NCI-H1417 treated with DMSO at 0.1 percent for 48 hours (cell line): ENCODE results near the gene LRRFIP1.
"Not testable (repeated sequence)": the region's sequence is repeated elsewhere in the genome, so short reads cannot be mapped to it uniquely, and the experiment has no call there.

Experiments
- DNase-seq: peaks from one replicate; lab custom pipeline; 2025; lab: John Stamatoyannopoulos, UW

LRRFIP1 gene

DNA sequence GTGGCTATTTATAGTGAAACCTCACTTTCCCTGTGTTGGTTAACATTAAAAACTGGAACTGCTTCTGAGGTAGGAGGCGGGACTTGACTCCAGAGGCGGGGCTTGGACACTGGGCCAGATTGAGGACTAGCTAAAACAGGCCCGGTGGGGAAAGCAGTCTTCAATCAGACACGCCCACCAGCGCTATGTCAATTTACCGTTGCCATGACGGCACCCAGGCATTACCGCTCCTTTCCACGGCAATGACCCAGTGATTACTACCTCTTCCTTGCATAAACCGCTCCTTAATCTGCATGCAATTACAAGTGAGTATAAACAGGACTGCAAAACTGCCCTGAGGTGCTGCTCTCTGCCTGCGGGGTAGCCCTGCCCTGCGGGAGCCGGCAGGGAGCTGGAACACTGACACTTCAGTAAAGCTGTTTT is 35.3 kb downstream of the LRRFIP1 start:
- DNase-seq: peak; percentile 92

DNA sequence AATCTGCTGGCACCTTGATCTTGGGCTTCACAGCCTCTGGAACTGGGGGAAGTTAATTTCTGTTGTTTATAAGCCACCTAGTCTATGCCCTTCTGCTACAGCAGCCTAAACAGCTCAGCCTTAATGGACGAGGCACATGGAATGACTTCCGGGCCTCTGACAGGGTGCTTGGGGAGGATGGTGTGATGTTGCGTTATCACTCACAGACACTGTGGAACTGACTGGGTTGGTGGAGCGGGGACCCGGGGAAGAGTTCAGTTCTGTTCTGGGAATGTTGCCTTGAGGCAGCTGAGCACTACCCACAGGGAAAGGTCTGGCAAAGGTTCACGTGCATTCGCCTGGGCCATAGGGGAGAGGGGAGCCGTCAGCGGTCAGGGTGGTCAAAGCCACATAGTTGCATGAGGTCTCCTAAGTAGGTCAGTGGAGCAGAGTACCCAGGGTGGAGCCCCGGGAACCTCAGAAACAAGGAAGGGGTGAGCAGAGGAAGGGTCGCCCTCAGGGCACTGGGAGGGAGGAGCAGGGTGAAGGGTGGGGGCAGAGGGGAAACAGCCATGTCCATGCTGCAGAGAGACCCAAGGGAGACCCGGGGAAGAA is 36.2 kb downstream of the LRRFIP1 start:
- no peak for DNase-seq

DNA sequence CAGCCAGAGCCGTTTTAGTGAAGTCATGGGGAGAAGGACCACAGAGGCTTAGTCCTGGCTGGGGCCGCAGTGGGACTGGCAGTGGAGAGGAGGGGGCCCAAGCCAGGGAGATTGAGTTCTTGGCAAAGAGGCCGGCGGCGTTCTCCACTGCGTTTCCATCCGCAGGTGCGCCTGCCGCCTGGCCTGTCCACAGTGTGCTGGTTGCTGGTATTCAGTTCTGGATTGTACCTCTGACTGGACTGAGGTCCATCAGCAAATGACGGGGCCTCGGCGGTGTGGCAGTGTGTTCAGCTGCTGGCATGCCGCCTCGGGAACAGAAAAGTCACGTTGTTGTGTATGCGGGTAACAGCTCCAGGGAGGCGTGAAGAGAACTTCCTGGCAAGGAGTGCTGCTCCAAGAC is 36.8 kb downstream of the LRRFIP1 start:
- DNase-seq: no peak

DNA sequence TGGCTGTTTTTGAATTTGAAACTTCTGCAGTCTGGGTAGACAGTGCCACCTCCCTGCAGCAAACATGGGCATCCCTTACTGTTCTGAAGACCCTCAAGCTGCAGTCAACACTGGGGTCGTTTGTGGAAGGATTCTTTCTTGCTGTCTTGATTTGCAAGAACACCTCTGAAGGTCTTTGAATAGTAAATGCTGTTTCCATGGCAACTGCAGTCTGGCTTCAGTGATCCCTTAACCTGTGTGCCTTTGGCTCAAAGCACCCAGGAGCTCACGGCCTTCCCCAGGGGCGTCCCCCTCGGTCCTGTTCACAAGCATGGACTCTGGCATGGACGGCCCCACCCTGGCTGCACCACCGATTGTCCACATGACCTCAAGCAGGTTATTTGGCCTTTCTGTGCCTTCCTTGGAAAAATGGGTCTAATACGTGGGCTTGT is 38.3 kb downstream of the LRRFIP1 start:
- DNase-seq: no peak

DNA sequence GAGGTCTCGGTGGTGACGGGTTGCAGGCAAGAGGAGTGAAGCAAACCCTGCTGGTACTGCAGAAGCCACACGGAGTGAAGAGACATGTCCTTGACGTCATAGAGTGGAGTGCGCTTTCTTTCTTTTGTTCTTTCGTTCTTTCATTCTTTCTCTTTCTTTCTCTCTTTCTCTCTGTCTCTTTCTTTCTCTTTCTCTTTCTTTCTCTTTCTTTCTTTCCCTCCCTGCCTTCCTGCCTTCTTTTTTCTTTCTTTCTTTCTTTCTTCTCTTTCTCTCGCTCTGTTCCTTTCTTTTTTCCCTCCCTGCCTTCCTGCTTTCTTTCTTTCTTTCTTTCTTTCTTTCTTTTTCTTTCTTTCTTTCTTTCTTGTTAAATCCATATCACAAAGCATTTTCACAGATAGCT is 39.2 kb downstream of the LRRFIP1 start:
- no peak for DNase-seq

DNA sequence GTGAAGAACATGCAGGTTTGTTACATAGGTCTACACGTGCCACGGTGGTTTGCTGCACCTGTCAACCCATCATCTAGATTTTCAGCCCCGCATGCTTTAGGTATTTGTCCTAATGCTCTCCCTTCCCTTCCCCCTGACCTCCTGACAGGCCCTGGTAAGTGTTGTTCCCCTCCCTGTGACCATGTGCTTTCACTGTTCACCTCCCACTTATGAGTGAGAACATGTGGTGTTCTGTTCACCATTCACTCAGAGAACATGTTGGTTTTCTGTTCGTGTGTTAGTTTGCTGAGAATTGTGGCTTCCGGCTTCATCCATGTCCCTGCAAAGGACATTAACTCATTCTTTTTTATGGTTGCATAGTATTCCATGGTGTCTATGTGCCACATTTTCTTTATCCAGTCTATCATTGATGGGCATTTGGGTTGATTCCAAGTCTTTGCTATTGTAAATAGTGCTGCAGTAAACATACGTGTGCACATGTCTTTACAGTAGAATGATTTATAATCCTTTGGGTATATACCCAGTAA is 39.7 kb downstream of the LRRFIP1 start:
- not testable (repeated sequence) for DNase-seq

DNA sequence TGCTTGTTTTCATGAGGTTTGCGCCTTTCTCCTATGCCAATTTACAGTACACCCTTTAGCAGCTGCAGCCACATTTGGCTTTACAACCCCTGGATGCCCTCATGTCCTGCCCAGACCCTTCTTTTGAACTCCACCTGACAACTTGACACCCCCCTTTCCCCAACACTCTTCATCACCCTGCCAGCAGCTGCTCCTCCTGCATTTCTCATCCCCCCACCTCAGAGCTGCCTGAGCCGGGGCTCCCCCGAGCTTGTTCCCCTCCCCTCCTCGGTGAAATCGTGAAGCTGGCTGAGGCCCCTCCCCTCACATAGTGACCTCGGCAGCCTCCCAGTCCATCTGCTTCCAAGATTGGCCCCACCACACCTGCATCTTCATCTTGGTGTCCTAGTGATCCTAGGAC is 40.5 kb downstream of the LRRFIP1 start:
- no peak for DNase-seq

DNA sequence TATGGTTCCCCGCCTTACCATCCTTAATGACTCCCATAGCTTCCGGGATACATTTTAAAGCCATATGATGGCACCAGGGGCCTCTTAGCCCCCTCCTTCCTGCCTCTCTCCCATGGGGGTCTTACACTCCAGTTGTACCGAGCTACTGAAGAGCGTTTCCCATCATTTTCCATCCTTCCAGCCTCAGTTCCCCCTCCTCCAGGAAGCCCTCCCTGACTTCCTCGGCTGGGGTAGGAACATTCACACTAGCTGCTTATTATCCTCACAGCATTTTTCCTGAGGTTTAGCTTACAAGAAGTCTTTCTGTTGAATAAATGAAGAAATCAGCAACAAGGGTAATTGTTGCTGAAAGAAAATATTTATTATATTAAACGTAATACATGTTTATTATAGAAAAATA is 41.1 kb downstream of the LRRFIP1 start:
- DNase-seq: no peak

DNA sequence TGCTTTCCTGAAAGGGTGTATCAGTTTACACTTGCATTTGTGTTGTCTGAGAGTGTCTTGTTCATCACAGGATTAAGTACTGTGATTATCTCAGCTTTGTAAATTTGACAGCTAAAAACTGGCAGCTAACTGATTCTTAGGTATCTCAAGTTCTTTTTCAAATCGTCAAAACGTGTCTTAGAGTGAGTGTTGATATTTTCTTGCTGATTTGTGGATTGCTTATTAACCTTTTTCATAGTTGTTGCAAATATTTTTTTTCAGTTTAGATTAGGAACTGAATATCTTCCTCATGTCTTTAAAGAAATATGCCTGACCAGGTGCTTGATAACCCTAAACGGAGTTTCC is 41.9 kb downstream of the LRRFIP1 start:
- DNase-seq: peak; percentile 66

DNA sequence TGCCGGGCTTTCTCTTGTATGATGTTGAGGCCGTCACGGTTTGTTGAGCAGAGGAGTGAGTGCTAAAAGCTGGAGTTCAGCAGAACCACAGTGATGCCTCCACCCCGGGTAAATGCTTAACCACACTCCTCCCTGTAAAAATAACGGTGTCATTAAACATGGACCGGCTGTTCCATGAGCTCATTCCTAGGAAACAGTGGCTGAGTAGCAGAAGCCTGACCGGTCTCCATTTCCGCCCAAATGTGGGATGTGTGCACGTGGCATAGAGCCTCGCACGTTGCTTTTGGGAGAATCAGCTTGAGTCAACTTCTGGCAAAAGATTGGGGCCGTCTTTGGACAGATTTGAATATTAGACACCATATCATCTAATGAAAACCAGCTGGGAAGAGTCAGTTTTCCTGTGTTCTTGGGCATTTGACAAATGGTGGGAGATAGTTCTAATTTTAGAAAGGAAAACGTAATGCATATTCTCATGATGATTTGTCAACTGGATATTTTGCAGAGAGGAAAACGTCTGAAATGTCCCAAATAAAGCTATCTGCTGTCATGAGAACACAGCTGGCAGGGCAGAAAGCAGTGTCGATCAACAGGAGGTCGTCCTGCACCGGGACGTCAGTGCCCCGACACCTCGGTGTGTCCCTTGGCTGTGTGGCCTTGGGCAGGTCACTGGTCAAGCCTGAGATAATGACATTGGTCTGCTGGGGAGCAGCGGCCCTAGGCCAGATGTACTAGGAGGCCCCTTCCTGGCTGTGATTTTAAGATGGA is 42.4 kb downstream of the LRRFIP1 start:
- DNase-seq: peak; percentile 66

DNA sequence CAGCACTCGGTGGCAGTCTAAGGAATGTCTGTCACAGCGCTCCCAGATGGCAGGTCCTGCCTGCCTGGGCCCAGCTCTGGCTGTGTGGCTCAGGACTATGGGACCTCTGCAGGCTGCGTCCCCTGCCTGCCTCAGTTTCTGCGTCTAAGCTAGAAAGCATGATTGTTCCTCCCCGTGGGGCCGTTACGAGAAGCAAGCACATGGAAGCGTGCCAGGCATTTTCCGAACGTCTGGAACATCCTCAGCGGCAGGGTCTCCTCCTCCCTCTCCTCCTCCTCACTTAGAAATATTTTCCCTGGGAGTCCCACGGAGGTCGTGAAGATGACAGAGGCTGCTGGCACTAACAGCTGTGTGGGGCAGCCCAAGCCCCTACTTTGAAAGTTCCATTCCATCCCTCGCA is 43.3 kb downstream of the LRRFIP1 start:
- DNase-seq: no peak

DNA sequence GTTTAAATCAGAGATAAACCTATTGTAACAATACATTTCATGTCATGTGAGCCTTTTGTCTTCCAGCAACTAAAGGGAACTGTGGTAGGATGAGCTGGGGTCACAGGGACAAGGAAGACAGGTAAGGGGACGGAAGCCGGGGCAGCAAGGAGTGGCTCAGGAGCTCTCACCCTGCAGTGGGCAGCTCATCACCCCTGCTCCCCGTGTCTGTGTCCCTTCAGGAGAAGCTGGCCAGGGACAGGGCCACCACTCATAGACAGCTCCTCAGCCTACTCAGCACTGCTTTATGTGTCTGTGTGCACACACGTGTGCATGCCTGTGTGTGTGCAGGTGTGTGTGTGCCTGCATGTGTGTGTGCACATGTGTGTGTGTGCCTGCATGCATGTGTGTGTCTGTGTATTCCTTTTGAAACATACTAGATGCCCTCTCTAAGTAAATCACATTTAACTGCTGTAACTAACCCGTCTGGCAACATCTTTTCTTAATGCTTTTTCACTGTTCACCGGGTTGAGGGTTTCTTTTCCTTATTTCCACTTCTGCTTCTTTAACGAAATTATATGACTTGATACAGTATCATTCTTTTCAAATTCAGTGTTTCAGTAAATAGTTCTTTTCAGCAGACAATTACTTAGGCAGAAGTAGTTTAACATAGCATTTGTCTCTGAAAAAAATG is 44.2 kb downstream of the LRRFIP1 start:
- no peak for DNase-seq

DNA sequence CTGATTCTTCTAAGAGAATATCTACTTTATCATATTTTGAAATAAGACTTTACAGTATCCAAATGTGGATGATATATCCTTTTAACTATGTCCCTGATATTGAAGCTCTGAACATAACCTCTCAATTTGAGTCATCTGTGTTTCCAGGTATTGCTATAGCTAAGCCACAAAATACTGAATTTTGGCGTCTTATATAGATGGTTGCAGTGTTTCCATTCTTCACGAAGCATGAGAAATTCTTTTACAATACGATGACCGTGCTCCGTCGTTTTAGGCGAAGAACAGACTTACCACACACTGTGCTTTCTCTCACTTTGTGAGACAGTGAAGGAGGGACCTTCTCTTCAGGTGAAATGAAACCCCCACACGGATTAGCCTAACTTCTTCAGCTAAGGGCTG is 45.3 kb downstream of the LRRFIP1 start:
- no peak for DNase-seq

DNA sequence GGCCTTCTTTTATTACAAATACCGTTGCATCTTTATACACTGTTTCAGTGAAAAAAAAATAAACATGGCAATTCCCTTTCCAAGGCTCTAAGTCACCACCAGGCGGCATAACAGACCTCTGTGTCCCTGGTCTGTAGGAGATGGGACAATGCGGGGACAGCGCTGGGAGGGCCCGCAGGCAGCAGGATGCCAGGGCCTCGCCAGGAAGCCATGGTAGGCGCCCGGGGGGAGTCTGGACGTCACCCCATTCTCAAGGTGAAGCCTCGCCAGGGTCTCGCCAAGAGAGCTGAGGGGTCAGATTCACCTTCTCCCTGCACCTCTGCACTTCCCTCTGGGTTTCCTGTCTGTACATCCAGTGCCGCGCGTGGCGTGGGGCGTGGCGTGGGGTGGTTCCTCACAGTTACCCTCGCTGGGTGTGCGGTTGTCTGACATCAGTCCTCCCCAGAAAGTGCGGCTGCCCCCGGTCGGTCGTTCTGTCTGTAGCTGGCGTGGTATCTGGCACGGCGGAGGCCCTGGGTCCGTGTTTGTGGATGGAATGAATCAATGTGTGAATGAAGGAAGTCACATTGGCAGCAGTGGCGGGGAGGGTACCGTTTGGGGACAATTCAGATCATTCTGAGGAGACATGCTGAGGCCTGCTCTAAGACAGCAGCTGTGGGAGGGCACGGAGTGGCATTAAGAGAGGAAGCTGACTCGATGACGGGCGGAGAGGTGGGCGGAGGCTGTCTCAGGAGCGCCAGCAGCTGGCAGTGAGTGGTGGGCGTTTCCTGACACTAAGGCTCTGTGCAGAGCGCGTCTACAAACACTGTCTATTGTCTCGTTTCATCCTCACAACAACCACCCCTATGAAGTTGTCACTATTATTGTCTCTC is 46.0 kb downstream of the LRRFIP1 start:
- DNase-seq: peak; percentile 70

DNA sequence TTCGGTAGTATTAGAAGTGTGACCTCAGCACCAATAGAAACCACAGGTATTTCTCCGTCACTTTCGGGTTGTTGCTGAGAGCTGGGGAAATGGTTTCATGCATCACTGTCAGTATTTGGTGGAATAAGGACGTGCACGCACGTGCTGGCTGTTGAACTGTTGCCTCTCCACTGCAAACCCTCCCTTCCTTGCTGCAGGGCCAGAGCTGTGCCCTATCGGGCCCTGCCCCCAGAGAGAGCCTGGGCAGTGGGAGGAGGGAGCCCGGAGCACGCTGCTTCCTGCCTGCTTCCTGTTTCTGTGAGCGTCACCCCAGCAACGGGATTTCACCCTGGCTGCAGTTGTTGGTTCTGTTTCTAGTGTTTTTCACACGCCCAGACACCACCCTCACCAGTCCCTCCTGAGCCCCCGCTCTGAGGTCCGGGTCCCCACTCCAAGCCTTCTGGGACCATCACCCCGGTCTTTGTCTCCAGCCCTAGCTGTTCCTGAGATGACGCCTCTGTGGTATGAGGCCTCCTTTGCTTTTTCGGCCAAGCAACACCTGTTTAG is 47.4 kb downstream of the LRRFIP1 start:
- DNase-seq: peak; percentile 39

DNA sequence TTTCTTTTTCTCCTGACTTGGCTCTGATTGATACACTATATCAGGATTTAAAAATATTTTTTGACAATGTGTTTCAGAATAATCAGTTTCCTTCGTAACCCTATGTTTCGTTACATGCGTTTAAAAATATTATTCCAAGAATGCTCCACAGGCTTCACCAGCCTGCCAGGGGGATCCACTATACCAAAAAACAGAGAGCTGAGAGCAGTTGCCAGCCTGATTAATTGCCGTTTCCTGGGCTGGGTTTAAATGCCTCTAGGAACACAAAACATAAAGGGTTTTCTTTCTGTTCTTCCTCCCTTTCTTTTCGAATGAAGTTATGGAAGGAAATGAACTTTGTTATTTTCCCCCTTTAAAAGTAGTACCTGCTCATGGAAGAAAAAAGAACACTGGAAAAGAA is 47.9 kb downstream of the LRRFIP1 start:
- no peak for DNase-seq

DNA sequence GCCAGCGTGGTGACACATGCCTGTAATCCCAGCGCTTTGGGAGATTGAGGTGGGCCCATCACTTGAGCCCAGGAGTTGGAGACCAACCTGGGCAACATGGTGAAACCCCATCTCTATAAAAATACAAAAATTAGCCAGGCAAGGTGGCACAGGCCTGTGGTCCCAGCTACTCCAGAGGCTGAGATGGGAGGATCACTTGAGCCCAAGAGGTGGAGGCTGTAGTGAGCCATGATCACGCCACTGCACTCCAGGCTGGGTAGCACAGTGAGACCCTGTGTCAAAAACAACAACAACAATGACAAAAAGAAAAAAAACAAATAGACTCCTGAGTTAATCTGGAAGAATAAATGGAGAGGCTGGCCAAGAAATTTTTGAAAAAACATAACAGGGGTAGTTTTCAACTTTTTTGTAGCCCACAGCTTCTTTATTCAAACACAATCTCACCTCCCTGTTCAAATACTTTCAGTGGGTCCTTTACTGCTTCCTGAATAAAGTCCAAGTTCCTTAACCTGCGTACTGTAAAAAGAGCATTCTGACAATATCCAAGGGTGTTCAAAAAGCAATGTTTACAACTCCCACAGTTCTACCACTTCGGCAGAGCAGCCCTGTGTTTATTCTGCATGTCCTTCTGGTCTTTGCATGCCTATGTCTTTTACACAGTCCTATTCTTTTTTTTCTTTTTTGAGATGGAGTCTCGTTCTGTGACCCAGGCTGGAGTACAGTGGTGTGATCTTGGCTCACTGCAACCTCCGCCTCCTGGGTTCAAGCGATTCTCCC is 53.5 kb downstream of the LRRFIP1 start:
- DNase-seq: no peak

DNA sequence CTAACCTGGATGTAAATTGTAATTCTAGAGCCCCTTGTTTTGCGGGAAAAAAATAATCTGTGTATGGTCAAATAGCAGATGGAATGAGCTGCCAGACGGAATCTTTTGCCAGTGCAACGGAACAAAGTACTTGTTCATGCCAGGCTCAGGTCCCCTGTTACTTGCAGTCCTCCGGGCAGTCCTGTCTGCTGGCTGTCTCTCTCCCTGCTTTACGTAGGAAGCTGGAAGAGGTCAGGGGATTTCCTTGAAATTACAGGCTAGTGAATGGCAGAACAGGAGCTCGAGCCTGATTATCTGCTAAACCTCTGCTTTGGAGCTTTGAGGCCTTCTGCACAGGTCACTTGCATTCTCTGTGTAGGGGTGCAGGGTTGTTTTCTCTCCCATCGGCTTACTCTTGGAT is 54.8 kb downstream of the LRRFIP1 start:
- DNase-seq: no peak

DNA sequence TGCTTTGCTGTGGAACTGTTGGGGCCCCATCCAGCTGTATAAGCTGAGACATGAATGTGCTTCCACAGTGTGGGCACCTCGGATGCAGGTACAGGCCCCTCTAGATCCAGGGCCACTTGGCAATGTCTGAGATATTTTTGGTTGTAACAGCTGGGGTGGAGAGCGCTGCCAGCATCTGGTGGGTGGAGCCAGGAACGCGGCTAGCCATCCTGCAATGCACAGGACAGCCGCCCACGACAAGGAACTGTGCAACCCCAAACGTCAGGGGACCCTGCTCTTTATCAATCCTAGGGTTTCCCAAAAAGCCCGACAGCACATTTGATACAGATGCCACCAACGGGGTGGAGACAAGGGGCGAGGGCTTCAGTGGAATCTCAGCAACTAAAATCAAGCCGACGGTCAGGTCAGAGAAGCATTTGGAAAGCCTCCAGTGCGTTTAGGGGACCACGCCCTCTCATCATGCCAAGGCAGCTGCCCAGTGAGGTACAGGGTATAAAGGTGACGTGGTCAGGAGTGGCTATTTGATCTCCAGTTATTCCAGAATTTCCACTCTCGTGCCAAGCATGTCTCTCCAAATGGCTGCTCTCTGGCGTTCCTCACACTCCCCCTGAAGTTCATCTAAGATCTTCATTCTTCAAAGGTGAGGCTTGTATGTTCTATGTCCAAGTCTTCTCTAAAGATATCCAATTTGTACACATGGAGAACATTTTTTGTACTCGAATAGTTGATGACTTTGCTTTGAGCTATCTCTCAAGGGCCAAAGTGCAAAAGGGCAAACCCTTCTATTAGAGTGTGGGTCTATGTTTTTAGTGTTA is 55.7 kb downstream of the LRRFIP1 start:
- DNase-seq: no peak

DNA sequence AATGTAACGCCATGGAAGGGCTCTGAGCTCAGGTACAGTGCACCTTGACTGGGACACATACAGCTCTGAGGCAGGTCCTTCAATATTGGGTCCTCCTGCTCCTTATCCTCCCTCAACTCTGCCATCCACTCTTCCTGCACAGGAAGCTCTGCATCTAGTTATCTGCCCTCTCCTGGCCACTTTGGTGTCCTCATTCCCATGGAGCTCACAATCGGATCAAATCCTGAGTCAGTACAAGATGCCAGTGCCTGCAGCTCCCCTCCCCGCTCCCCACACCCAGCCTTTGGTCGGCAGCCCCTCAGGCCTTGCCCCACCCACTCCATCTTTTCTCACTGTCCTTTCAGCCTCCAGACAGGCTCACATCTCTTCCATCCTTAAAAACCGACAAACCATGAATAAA is 58.0 kb downstream of the LRRFIP1 start:
- DNase-seq: no peak
